Testis (tissue), 3 donors: ENCODE data around the gene SCGN. TPM values are rescaled to one million over a fixed set of nuclear protein-coding genes. Genes with fewer than 3 reads are reported as not detected.

ENCODE experiments used
- DNase-seq: peaks from one replicate; pipeline ENCODE4 v3.0.0-alpha.2; 2019
- H3K27ac ChIP-seq, 2 donors: fragments of 200-600 bp; sonication (generic); one replicate each; pipeline ENCODE4 v1.5.1; 2019
- H3K27me3 ChIP-seq: fragments of 200-600 bp; sonication (generic); one replicate; pipeline ENCODE4 v1.5.1; 2019
- H3K36me3 ChIP-seq: fragments of 200-600 bp; sonication (generic); one replicate; pipeline ENCODE4 v1.5.1; 2017; ENCODE audit warnings: low read depth; ENCODE audit errors: missing control alignments
- H3K4me1 ChIP-seq: fragments of 200-600 bp; sonication (generic); one replicate; pipeline ENCODE4 v1.5.1; 2019
- H3K4me3 ChIP-seq, 2 donors: fragments of 200-600 bp; sonication (generic); one replicate each; pipeline ENCODE4 v1.5.1; 2017 to 2019
- H3K9me3 ChIP-seq: fragments of 200-600 bp; sonication (generic); one replicate; pipeline ENCODE4 v1.5.1; 2017
- POLR2A ChIP-seq: fragments of 450-650 bp; IDR thresholded peaks from one replicate; pipeline ENCODE4 v1.6.1; 2017; ENCODE audit warnings: antibody characterized with exemption, mild to moderate bottlenecking, moderate library complexity
- whole genome bisulfite sequencing, 2 donors: methylation state at CpG; one replicate each; pipeline ENCODE4 v1.1.5; 2018; 5-methylcytosine and 5-hydroxymethylcytosine counted together
- intact Hi-C: fragments of 100-400 bp; cut with DNase I; formaldehyde crosslinking; loops from one replicate; pipeline ENCODE4 v1.15.1; 2023; ENCODE audit warnings: low total_unique reads
- polyA plus RNA-seq: library from polyadenylated mRNA; stranded (reverse); fragments of 350-450 nt; fragmentation: Illumina TruSeq; extraction: RNeasy Lipid Tissue Mini Kit (QIAGEN cat#74804); gene quantifications from one replicate; pipeline ENCODE4 v1.2.3, GENCODE V29; 2014; ENCODE audit warnings: low read depth, low replicate concordance; ENCODE audit not compliant: insufficient read depth
- total RNA-seq, 2 donors: library from RNA; depleted of rRNA; stranded (reverse); fragments of >200 nt; gene quantifications; one replicate each; pipeline ENCODE4 v1.2.3, GENCODE V29; 2016
- TF ChIP-seq, protein P1 (sequence below), 3 experiments: fragments of 450-650 bp in 2 of 3; fragments of 200-600 bp in 1 of 3; sonication (generic) in 1 of 3; IDR thresholded peaks; one replicate each; pipeline ENCODE4 v1.5.1; 2016 to 2019; ENCODE audit warnings: antibody characterized with exemption in 3 of 3, mild to moderate bottlenecking in 2 of 3, moderate library complexity in 1 of 3

SCGN gene
- total and polyA plus RNA-seq, 3 donors from 2014 or later: 0.37 to 2.0 (median 0.73) TPM

DNA sequence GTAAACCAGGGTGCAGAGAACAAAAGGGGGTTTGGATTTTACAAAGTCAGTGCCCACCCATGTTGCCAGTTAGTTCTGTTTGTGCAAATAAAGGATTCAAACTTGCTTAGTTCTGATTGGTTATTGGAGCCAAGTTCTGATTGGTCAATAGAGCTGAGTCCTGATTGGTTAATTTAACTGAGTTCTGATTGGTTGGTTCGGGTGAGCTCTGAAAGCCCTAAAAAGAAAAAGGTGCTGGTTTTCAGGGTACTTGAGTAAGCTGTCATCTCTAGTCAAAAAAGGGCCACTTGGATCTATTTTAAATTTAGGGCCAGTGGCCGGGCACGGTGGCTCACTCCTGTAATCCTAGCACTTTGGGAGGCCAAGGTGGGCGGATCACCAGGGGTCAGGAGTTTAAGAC lies 47.6 kb downstream of the SCGN start:
- Histone ChIP-seq H3K4me1 (no peaks in the 10 kb centered on the region), H3K27me3 (no peaks in the 10 kb centered on the region), H3K36me3 (no peaks in the 10 kb centered on the region), H3K4me3 (peak overlapping the region in 1 of 2 donors; percentile 34), H3K27ac (no peak overlapping the region), H3K9me3 (no peaks in the 10 kb centered on the region)
- no peak for DNase-seq
- intact Hi-C loops: no loop called here
- TF ChIP-seq, protein P1, sequence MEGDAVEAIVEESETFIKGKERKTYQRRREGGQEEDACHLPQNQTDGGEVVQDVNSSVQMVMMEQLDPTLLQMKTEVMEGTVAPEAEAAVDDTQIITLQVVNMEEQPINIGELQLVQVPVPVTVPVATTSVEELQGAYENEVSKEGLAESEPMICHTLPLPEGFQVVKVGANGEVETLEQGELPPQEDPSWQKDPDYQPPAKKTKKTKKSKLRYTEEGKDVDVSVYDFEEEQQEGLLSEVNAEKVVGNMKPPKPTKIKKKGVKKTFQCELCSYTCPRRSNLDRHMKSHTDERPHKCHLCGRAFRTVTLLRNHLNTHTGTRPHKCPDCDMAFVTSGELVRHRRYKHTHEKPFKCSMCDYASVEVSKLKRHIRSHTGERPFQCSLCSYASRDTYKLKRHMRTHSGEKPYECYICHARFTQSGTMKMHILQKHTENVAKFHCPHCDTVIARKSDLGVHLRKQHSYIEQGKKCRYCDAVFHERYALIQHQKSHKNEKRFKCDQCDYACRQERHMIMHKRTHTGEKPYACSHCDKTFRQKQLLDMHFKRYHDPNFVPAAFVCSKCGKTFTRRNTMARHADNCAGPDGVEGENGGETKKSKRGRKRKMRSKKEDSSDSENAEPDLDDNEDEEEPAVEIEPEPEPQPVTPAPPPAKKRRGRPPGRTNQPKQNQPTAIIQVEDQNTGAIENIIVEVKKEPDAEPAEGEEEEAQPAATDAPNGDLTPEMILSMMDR (IDR thresholded peaks at IDR 0.05): no peak
- no peak for TF ChIP-seq POLR2A
- 46 to 70% methylated on average over 4 of the region's 4 CpGs for WGBS, 2 donors

DNA sequence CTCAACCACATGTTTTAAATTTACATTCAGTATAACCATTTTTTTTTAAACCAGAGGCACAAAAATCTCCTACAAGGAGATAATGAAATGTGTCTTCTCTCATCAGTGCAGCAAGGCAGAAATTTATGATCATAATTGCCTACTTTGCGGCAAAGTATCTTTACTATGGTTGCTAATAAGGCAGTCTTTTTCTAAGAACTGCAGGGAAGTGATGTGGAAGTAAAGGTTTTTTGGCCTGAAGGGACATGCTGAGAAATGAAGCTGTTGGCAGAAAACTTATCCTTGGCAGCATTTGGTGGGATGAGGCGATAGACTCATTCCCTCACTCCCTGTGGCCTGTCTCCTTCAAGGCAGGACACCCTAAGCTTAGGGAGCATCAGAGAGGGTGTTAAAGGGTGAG lies 48.7 kb downstream of the SCGN start:
- H3K9me3 ChIP-seq: no peaks in the 10 kb centered on the region
- DNase-seq: no peak
- no peaks in the 10 kb centered on the region for H3K4me1 ChIP-seq
- no peak for TF ChIP-seq POLR2A
- TF ChIP-seq, protein P1 (IDR thresholded peaks at IDR 0.05): no peak
- no peaks in the 10 kb centered on the region for H3K36me3 ChIP-seq
- H3K27ac ChIP-seq: no peak overlapping the region
- 43 to 69% methylated on average over 2 of the region's 2 CpGs for WGBS, 2 donors
- intact Hi-C loops: no loop called here
- H3K27me3 ChIP-seq: no peaks in the 10 kb centered on the region
- no peak overlapping the region for H3K4me3 ChIP-seq

DNA sequence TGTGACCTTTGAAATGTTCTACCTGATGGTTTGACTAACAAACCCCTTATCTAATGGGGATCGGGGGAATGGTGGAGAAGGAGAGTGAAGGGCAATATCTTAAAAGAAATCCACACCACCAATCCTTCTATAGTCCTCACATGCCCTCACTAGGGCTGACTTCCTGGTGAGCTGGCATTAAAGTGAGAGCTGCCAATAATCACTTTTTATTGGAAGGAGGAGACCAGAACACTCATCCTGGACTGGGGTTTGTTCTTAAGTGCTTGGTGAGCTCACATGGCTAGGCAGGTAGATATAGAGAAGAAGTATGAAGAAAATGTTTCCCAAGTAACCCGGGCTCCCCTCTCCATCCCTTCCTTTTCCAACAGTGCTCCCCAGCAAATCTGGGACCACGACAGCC lies 49.8 kb downstream of the SCGN start:
- Histone ChIP-seq H3K27ac (no peak overlapping the region), H3K9me3 (no peaks in the 10 kb centered on the region), H3K4me1 (no peaks in the 10 kb centered on the region), H3K4me3 (no peak overlapping the region), H3K27me3 (no peaks in the 10 kb centered on the region), H3K36me3 (no peaks in the 10 kb centered on the region)
- intact Hi-C loops: no loop called here
- WGBS, 2 donors: 70 to 88% methylated on average over 3 of the region's 3 CpGs
- DNase-seq: no peak
- no peak for TF ChIP-seq POLR2A
- TF ChIP-seq, protein P1 (IDR thresholded peaks at IDR 0.05): no peak

DNA sequence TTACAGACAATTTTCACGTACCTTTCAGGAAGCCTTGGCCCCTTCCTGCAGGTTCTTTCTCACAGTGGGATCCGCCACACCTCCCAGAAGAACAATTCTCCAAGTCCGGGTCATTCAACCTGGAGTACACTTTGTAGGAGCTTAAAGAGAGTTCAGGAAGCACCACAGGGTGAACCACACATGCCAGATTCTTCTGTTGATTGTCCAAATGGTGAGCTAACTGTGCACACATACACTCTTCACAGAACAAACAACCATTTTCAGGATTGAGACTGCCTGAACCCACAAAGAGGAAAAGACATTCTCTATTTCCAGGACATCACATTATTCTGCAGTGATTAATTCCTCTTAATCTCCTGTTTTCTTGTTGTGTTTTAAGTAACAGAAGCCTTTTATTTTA lies 51.0 kb downstream of the SCGN start:
- no peak overlapping the region for H3K27ac ChIP-seq
- DNase-seq: no peak
- intact Hi-C loops: no loop called here
- no peaks in the 10 kb centered on the region for H3K9me3 ChIP-seq
- H3K4me3 ChIP-seq: no peak overlapping the region
- H3K27me3 ChIP-seq: no peaks in the 10 kb centered on the region
- TF ChIP-seq POLR2A: no peak
- TF ChIP-seq, protein P1 (IDR thresholded peaks at IDR 0.05): no peak
- no peaks in the 10 kb centered on the region for H3K36me3 ChIP-seq
- WGBS, 2 donors: 92 to 98% methylated on average over 3 of the region's 3 CpGs
- no peaks in the 10 kb centered on the region for H3K4me1 ChIP-seq

DNA sequence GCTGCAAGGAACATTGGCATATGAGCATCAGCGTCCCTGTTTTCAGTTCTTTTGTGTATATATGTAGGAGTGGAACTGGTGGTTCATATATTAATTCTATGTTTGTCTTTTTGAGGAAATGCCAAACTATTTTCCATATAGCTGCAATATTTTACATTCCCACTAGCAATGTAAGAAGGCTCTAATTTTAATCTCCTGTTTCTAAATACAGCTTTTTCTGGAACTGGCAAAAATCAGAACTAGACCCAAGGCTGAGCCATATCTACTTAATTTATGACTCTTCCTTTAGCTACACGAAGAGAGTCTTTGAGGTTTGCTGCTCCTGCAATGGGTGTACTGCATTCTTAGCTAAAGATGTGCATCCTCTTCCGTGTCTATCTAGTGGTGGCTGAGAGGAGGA lies 52.0 kb downstream of the SCGN start:
- DNase-seq: no peak
- Histone ChIP-seq H3K27me3 (no peaks in the 10 kb centered on the region), H3K9me3 (no peaks in the 10 kb centered on the region), H3K4me3 (no peak overlapping the region), H3K4me1 (no peaks in the 10 kb centered on the region), H3K36me3 (no peaks in the 10 kb centered on the region), H3K27ac (no peak overlapping the region)
- WGBS, 2 donors: 45 to 50% methylated on average over 3 of the region's 3 CpGs
- intact Hi-C loops: no loop called here
- no peak for TF ChIP-seq POLR2A
- TF ChIP-seq, protein P1 (IDR thresholded peaks at IDR 0.05): no peak
